MV-4-11 (cell line): ENCODE measurements around the gene CASQ2.
"Not testable (repeated sequence)": the region's sequence is repeated elsewhere in the genome, so short reads cannot be mapped to it uniquely, and the experiment has no call there.

Source experiments
- DNase-seq: peaks from one replicate; lab custom pipeline; 2025; lab: John Stamatoyannopoulos, UW

The CASQ2 gene

GRCh38 chr1:115780655-115781054 is 12.1 kb upstream of the CASQ2 start:
- not testable (repeated sequence) for DNase-seq

- DNase-seq, result not testable (repeated sequence)
Observed at GRCh38 chr1:115779075-115779474, 10.6 kb upstream of the CASQ2 start.

- DNase-seq, result peak; percentile 68
Observed at GRCh38 chr1:115771847-115772457, 3.4 kb upstream of the CASQ2 start.

- no peak for DNase-seq
Observed at GRCh38 chr1:115771094-115771846, 2.8 kb upstream of the CASQ2 start.

DNA sequence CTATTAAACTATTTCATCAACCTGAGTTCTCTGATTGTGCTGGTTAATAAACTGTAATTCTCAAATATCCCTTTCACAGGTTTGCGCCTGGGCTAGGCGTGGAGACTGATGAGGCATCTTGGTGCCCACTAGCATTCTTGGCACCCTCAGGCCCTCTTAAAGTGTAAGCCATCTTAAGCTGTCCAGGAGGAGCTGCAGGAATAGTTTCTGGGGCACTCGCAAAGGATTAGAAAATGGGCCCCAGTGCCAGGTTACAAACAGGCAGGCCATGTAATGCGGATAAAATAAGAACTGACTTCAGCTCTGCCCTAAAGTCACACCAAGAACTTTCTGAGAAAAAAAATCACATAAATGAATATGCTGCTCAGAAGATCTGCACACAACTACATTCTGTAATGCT is 1.1 kb downstream of the CASQ2 start:
- DNase-seq, result no peak

GRCh38 chr1:115765091-115765490 is 3.4 kb downstream of the CASQ2 start:
- DNase-seq, result no peak

GRCh38 chr1:115764541-115764940 is 4.0 kb downstream of the CASQ2 start:
- peak; percentile 16 for DNase-seq

GRCh38 chr1:115762779-115763178 is 5.7 kb downstream of the CASQ2 start:
- DNase-seq, result no peak

DNA sequence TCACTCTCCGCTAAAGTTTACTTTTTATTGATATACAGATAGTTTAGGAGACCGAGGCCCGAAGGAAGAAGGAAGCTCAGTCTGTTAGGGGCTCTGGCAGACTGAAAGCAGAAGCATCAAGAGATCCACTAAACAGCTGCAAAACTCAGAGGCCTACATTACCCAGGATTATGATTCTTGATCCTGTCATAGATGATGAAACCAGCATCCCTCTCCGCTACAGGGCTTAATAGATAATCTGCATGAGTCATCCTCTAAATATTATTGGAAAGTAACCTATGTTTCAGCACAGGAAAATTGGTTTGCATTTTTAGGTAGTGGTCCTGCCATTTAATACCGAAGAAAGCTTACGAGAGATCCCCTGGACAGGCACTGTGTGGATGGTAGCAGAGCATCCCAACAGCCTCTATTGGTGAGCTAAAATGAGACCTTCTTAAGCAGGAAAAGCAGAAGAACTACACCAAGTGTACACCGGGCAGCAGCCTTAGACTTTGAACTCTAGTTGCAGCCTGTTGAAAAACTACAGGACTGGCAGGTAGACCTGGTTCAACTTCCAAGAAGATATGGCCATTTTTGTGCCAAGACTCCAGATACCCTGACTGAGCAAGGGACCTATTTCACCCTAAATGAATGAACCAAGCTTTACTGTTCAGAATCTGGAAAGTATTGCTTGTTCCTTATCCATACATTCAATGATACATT is 6.8 kb downstream of the CASQ2 start:
- DNase-seq, result peak; percentile 85

GRCh38 chr1:115757856-115758255 is 10.7 kb downstream of the CASQ2 start:
- DNase-seq, result no peak

DNA sequence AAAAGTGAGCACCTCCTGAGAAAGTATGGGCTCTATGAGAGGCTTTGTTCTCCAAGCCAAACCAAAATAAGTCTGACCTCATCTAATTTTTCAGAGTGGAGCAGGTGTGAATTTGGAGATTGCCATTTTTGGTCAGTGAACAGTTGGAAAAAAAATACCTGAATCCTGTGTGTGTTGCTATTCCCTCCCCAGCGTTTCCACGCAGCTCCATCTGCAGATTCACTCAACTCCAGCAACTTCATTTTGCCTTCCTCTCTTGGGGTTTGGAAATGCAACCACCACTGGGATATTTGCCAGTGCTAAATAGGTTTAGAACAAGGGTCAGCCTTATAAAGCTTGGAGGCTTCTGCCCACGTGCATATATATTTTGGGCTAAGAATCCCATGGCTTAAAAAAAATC is 11.2 kb downstream of the CASQ2 start:
- no peak for DNase-seq

DNA sequence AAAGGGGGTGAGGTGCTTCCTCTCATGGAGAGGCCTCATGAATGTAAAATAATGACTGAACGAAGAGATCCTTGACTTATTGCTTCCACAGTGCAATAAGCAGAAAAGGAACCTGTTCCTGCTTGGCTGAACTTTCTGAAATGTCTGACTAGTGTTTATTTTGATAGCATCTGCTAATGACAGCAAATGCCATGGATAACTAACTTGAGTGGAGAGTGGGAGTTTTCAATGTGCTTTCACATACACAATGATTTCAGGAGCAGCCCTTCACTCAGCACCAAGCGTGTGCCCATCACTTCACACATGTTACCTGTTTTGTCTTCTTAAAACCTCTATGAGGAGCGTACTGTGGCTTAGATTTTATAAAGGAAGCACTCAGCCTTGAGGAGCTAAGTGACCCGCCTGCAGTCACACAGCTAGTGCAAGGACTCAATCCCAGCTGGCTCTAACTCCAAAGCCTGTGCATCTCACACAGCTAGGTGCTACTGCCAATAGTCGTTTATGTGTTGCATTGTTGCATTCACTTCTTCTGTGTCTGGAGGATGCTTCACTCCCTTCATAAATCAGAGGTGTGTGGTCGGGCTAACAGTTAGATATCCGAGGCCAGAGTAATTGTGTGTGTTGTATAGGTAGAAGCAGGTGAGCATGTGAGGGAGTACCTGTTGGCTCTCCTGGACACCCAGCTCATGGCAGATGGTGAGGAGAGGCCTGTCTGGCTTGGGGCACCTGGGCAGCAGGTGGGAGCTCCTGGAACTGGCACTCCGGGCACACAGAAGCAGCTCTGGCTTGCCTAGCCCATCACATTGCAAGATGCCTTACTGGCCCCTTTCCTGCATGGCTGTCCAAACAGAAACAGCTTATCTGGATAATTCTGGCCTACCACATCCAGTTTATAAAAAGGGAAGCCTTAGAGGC is 12.8 kb downstream of the CASQ2 start:
- DNase-seq, result no peak

DNA sequence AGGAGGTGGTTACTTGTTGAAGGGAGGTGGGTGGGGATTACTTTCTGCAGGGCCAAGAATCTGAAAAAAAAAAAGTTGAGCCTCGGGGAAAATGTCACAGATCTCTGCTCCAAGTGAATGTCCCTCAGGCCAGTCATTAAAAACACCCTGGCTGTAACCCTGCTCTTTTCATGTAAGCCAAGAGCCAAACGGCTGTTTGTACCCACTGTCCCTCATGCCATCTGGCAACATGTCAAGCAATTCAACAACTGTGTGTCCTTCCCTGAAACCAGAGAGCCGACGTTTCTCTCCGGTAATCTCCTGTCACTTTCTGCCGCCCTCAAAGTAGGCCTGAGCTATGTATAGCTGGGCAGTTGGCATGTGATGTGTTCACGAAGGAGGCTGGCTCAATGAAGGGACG is 14.7 kb downstream of the CASQ2 start:
- no peak for DNase-seq

- DNase-seq, result no peak
Observed at GRCh38 chr1:115753361-115753760, 15.2 kb downstream of the CASQ2 start.

DNA sequence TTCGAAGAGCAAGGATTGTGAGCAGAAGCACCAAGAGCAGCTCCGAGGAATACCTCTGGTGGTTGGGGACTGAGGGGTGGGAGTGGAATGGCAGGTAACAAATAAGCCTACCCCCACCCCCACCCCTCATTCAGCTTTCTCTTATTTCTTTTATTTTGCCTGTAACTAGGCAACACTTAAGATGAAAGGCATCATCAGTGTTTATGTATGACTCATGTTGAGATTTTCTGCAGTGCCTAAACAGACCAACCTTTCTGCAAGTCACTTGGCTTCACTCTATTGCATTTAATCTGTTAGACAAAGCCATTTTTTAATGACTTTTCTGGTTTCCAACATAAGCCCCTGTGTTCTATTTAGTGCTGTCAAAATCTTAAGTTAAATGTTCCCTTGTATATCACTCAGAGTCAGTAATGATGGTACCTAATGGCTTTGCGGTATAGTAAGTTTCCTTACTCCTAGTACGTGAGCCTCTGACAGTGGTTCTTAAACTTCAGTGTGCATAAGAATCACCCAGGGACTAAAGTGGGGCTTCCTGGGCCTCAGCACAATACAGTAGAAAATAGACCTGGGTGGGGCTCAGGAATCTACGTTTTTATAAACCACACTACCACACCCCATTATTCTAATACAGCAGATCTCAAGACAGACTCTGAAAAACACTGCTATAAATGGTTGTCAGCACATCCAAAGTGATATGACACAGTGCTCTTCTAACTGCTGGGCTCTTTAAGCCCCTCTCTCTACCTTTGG is 19.9 kb downstream of the CASQ2 start:
- no peak for DNase-seq

DNA sequence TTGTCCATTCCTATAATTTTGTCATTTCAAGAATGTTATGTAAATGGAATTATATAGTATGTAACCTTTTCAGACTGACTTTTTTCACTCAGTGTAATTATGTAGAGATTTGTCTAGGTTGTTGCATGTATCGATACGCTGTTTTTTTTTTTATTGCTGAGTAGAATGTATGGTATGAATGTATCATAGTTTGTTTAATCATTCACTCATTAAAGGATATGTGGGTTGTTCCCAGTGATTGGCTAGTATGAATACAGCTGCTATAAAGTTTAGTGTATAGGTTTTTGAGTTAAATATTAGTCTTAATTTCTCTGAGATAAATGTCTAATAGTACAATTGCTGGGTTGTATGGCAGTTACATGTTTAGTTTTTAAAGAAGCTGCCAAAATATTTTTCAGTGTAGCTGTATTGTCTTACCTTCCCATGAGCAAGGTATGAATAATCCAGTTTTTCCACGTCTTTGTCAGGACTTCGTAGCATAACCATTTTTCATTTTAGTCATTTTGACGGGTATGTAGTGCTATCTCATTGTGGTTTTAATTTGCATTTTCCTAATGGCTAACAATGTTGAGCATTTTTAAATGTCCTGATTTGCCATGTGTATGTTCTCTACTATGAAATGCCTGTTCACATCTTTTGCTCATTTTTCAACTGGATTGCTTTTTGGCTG is 22.4 kb downstream of the CASQ2 start:
- no peak for DNase-seq

- DNase-seq, result no peak
Observed at GRCh38 chr1:115744646-115745275, 23.8 kb downstream of the CASQ2 start.

DNA sequence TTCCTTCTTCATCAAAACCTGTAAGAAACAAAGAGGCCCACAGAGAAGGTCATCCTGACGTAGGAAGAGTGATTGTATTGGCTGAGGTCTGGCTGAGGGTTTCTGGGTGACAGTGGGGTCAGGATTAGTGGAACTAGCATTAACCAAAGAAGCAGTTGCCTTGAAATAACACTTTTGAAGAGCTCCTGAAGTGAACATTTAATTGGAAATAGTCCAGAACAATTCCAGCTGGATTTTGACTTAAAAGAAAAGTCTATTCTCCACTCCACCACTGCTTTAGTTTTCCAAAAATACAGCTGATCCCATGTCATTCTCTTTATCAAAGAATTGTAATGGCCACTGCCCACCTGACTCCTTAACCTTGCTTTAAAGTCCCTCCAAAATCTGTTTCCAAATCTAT is 27.7 kb downstream of the CASQ2 start:
- no peak for DNase-seq

DNA sequence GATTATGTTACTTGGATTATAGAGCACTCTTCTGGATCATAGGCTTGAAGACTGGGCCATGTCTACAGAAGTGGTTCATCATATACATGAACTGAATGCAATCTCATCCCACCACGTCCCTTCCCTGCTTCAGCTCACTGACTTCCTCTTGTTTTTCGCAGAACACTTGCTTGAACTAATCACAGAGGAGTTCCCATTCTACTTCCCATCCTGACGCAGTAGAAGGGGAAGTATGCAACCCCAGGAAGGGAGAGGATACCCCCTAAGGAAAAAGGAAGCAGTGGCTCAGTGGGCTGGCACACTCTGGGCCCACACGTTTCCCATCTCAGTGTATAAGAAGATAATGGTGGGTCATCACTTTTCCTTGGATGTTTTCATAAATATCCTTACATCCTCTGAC is 36.2 kb downstream of the CASQ2 start:
- peak; percentile 45 for DNase-seq

GRCh38 chr1:115729756-115730155 is 38.8 kb downstream of the CASQ2 start:
- DNase-seq, result peak; percentile 18
